Keratinocyte (primary cell): ENCODE results near the gene ZDHHC22. TPM values are rescaled to one million over a fixed set of nuclear protein-coding genes. Genes with fewer than 3 reads are reported as not detected.

Experiments used
- DNase-seq: peaks from one replicate; pipeline ENCODE4 v3.0.0-alpha.2; 2011; ENCODE audit warnings: low read depth, missing footprints, low spot score
- FAIRE-seq: peaks from 2 replicates; lab custom pipeline; 2011; peaks lifted over from hg19 to GRCh38; lab: Jason Lieb, UNC
- H2AFZ ChIP-seq: 2 replicates; pipeline ENCODE4 v1.6.0; 2012; ENCODE audit warnings: low read length, control low read depth, inconsistent platforms; ENCODE audit not compliant: control insufficient read depth
- H3K27ac ChIP-seq: 2 replicates; pipeline ENCODE4 v1.5.1; 2011; ENCODE audit warnings: low read length; ENCODE audit not compliant: control insufficient read depth, insufficient read depth
- H3K27me3 ChIP-seq: 3 replicates; pipeline ENCODE4 v1.6.0; 2011; ENCODE audit warnings: low read length; ENCODE audit not compliant: control insufficient read depth, insufficient read depth; ENCODE audit errors: extremely low read depth
- H3K36me3 ChIP-seq, 2 experiments: 2 replicates in 1 of 2; 3 replicates in 1 of 2; pipeline ENCODE4 v1.5.1; 2011; ENCODE audit warnings: low read length in 2 of 2, mild to moderate bottlenecking in 1 of 2; ENCODE audit not compliant: control insufficient read depth in 2 of 2, insufficient read depth in 2 of 2; ENCODE audit errors: extremely low read depth in 1 of 2
- H3K4me1 ChIP-seq: 3 replicates; pipeline ENCODE4 v1.5.1; 2011; ENCODE audit warnings: low read length; ENCODE audit not compliant: control insufficient read depth, insufficient read depth; ENCODE audit errors: extremely low read depth
- H3K4me2 ChIP-seq: 3 replicates; pipeline ENCODE4 v1.6.0; 2011; ENCODE audit warnings: low read depth, low read length; ENCODE audit not compliant: control insufficient read depth, insufficient read depth; ENCODE audit errors: extremely low read depth
- H3K4me3 ChIP-seq, 3 experiments: fragments of 200-600 bp in 1 of 3; sonication (generic) in 1 of 3; 2 replicates in 2 of 3; 3 replicates in 1 of 3; pipeline ENCODE4 v1.5.1; 2011 to 2016; ENCODE audit warnings: low read length in 3 of 3, mild to moderate bottlenecking in 3 of 3, control low read depth in 2 of 3, inconsistent platforms in 1 of 3, low read depth in 1 of 3, mixed read lengths in 1 of 3, mixed run types in 1 of 3, moderate library complexity in 1 of 3; ENCODE audit not compliant: control insufficient read depth in 2 of 3, insufficient read depth in 2 of 3; ENCODE audit errors: extremely low read depth in 1 of 3
- H3K79me2 ChIP-seq: 2 replicates; pipeline ENCODE4 v1.6.0; 2012; ENCODE audit warnings: low read length; ENCODE audit not compliant: control insufficient read depth, insufficient read depth
- H3K9ac ChIP-seq: 3 replicates; pipeline ENCODE4 v1.6.0; 2011; ENCODE audit warnings: low read length; ENCODE audit not compliant: control insufficient read depth, insufficient read depth; ENCODE audit errors: extremely low read depth
- H3K9me1 ChIP-seq: 3 replicates; pipeline ENCODE4 v1.6.0; 2011; ENCODE audit warnings: low read length; ENCODE audit not compliant: control insufficient read depth, insufficient read depth; ENCODE audit errors: extremely low read depth
- H3K9me3 ChIP-seq: 2 replicates; pipeline ENCODE4 v1.5.1; 2012; ENCODE audit warnings: low read depth, low read length; ENCODE audit not compliant: control insufficient read depth
- H4K20me1 ChIP-seq: 3 replicates; pipeline ENCODE4 v1.6.0; 2011; ENCODE audit warnings: low read length; ENCODE audit not compliant: control insufficient read depth, insufficient read depth; ENCODE audit errors: extremely low read depth
- EZH2 ChIP-seq: IDR thresholded peaks from one replicate; pipeline ENCODE4 v1.6.1; 2012; ENCODE audit warnings: inconsistent platforms, mild to moderate bottlenecking, low read length, moderate library complexity
- dilution Hi-C: fragments of 300-500 bp; cut with MboI; formaldehyde crosslinking; loops from one replicate; pipeline ENCODE4 v1.7.0; 2020; ENCODE audit warnings: low sequenced_read_pairs; ENCODE audit not compliant: extremely low pct_ligation_motif_present
- polyA plus RNA-seq, 5 experiments: library from polyadenylated mRNA; depleted of rRNA in 3 of 5; stranded (reverse) in 3 of 5; stranded (forward) in 1 of 5; unstranded in 1 of 5; fragments of >200 nt; gene quantifications; 1 replicate in 1 of 5; 2 replicates in 3 of 5; 3 replicates in 1 of 5; pipeline versions ENCODE4 v1.2.1 to v1.2.3, GENCODE V29; 2011 to 2012; ENCODE audit warnings: missing spikeins in 2 of 5, low read depth in 1 of 5, low replicate concordance in 1 of 5
- TF ChIP-seq, protein P1 (sequence below), 3 experiments: IDR thresholded peaks in 1 of 3; conservative IDR thresholded peaks in 1 of 3; optimal IDR thresholded peaks in 1 of 3; 2 replicates in 2 of 3; 3 replicates in 1 of 3; pipeline versions ENCODE3 to v1.5.1; 2011; ENCODE audit warnings: low read length in 3 of 3, mild to moderate bottlenecking in 3 of 3, moderate library complexity in 2 of 3, control low read depth in 1 of 3, inconsistent platforms in 1 of 3; ENCODE audit not compliant: insufficient read depth in 2 of 3; ENCODE audit errors: extremely low read depth in 1 of 3

Gene ZDHHC22
- polyA plus RNA-seq, 1 donor (not counting 4 experiments of a cell fraction or from before 2014, with no cell fraction given) = not detected

DNA sequence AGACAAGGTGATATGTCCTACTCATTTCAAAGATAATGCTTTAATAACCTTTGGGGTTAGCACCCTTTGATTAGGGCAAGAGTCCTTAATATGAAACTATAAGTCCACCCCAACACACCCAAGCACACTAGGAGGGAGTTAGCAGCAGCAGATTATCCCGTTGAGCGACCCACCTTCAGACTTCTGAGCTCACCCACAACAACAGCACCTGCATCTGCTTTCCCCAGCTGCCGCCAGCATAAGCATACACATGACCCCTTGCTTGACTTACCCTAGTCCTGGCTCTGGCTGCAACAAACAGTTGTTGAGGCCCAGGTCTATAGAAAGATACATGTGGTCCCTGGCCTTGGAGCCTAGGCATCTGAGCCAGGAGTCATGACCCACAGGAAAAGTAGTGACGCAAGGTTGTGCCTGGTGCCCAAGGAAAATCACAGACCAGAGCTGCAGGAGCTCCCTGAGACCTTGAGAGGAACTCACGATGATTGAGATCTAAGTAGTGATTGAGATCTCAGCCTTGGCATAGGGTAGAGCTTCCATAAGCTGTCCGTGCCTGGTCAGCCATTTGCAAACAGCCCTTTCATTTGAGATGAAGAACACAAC is 19.0 kb downstream of the ZDHHC22 start:
- Histone ChIP-seq H3K27me3 (peaks cover 15% of the 10 kb centered on the region), H3K9ac (no peak overlapping the region), H3K9me1 (peaks cover 2% of the 10 kb centered on the region), H3K9me3 (no peaks in the 10 kb centered on the region), H3K4me1 (peaks cover 32% of the 10 kb centered on the region), H3K36me3 (peaks cover 0 to 3% of the 10 kb centered on the region in 2 experiments), H3K4me2 (no peak overlapping the region), H3K4me3 (no peak overlapping the region), H2AFZ (no peak overlapping the region), H3K27ac (no peak overlapping the region), H3K79me2 (no peaks in the 10 kb centered on the region), H4K20me1 (peaks cover 2% of the 10 kb centered on the region)
- TF ChIP-seq, protein P1, sequence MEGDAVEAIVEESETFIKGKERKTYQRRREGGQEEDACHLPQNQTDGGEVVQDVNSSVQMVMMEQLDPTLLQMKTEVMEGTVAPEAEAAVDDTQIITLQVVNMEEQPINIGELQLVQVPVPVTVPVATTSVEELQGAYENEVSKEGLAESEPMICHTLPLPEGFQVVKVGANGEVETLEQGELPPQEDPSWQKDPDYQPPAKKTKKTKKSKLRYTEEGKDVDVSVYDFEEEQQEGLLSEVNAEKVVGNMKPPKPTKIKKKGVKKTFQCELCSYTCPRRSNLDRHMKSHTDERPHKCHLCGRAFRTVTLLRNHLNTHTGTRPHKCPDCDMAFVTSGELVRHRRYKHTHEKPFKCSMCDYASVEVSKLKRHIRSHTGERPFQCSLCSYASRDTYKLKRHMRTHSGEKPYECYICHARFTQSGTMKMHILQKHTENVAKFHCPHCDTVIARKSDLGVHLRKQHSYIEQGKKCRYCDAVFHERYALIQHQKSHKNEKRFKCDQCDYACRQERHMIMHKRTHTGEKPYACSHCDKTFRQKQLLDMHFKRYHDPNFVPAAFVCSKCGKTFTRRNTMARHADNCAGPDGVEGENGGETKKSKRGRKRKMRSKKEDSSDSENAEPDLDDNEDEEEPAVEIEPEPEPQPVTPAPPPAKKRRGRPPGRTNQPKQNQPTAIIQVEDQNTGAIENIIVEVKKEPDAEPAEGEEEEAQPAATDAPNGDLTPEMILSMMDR (optimal IDR thresholded peaks at IDR 0.05 in 1 of 3, IDR thresholded peaks at IDR 0.05 in 1 of 3, conservative IDR thresholded peaks at IDR 0.05 in 1 of 3; ENCODE audit: extremely low read depth in 1 of 3, insufficient read depth in 2 of 3, low read length in 3 of 3) = no peak
- TF ChIP-seq EZH2 = no peak
- FAIRE-seq (no peak), DNase-seq (no peak)
- dilution Hi-C loops = no loop called here

- H3K4me2 ChIP-seq = no peak overlapping the region
- H3K36me3 ChIP-seq = peaks cover 0 to 8% of the 10 kb centered on the region in 2 experiments
- no peaks in the 10 kb centered on the region for H3K9me3 ChIP-seq
- H3K79me2 ChIP-seq = no peaks in the 10 kb centered on the region
- no peak overlapping the region for H3K4me3 ChIP-seq
- H3K9me1 ChIP-seq = peaks cover 2% of the 10 kb centered on the region
- FAIRE-seq (no peak), DNase-seq (no peak)
- dilution Hi-C loops = no loop called here
- peaks cover 32% of the 10 kb centered on the region for H3K4me1 ChIP-seq
- no peak overlapping the region for H2AFZ ChIP-seq
- H4K20me1 ChIP-seq = peaks cover 2% of the 10 kb centered on the region
- H3K9ac ChIP-seq = no peak overlapping the region
- no peak overlapping the region for H3K27ac ChIP-seq
- TF ChIP-seq, protein P1 (optimal IDR thresholded peaks at IDR 0.05 in 1 of 3, IDR thresholded peaks at IDR 0.05 in 1 of 3, conservative IDR thresholded peaks at IDR 0.05 in 1 of 3; ENCODE audit: extremely low read depth in 1 of 3, insufficient read depth in 2 of 3, low read length in 3 of 3) = no peak
- no peak for TF ChIP-seq EZH2
- peaks cover 11% of the 10 kb centered on the region for H3K27me3 ChIP-seq
These were observed 20.5 kb downstream of the ZDHHC22 start for GRCh38 chr14:77120771-77121743.
